HepG2 (cell line): Measurements from ENCODE around the gene BABAM2. TPM values are rescaled to one million over a fixed set of nuclear protein-coding genes. Genes with fewer than 3 reads are reported as not detected.

Source experiments
- ARNTL ChIP-seq: sonication (generic); formaldehyde crosslinking; IDR thresholded peaks from 2 replicates; pipeline ENCODE4 v1.4.0; 2020; ENCODE audit warnings: mild to moderate bottlenecking, missing genetic modification reagents
- CSRNP2 ChIP-seq: sonication (generic); formaldehyde crosslinking; conservative IDR thresholded peaks from 2 replicates; pipeline ENCODE4 v1.8.0; 2022; ENCODE audit warnings: low read depth, missing genetic modification reagents
- GZF1 ChIP-seq: sonication (generic); formaldehyde crosslinking; IDR thresholded peaks from 2 replicates; pipeline ENCODE4 v1.5.1; 2020; ENCODE audit warnings: mild to moderate bottlenecking, missing genetic modification reagents
- NFYC ChIP-seq: IDR thresholded peaks from 2 replicates; pipeline ENCODE4 v1.6.1; 2016; ENCODE audit warnings: missing genetic modification reagents, missing compliant biosample characterization
- POLR2AphosphoS5 ChIP-seq: IDR thresholded peaks from 2 replicates; pipeline ENCODE4 v1.6.1; 2012; ENCODE audit warnings: low read depth, low read length
- ZNF275 ChIP-seq: sonication (generic); formaldehyde crosslinking; IDR thresholded peaks from 2 replicates; pipeline ENCODE4 v1.8.0; 2022; ENCODE audit warnings: missing genetic modification reagents, mild to moderate bottlenecking, inconsistent platforms, borderline replicate concordance
- ZNF34 ChIP-seq: sonication (generic); formaldehyde crosslinking; IDR thresholded peaks from 2 replicates; pipeline ENCODE4 v1.4.0; 2020; ENCODE audit warnings: mild to moderate bottlenecking, missing genetic modification reagents, borderline replicate concordance
- ZNF367 ChIP-seq: sonication (generic); formaldehyde crosslinking; IDR thresholded peaks from 2 replicates; pipeline ENCODE4 v1.4.0; 2020; ENCODE audit warnings: missing genetic modification reagents, borderline replicate concordance
- polyA plus RNA-seq, 8 experiments: library from polyadenylated mRNA; depleted of rRNA in 3 of 8; stranded (reverse) in 7 of 8; unstranded in 1 of 8; fragments of >200 nt; fragmentation: Illumina TruSeq in 4 of 8; extraction: Trizol in 4 of 8; gene quantifications; 2 replicates each; pipeline versions ENCODE4 v1.2.1 to v1.2.3, GENCODE V29; 2011 to 2016; ENCODE audit warnings: low read depth in 4 of 8, missing spikeins in 1 of 8, mixed read lengths in 1 of 8; ENCODE audit not compliant: insufficient read depth in 1 of 8
- total RNA-seq, 5 experiments: library from RNA; depleted of rRNA; stranded (reverse); fragments of >200 nt; fragmentation: Illumina TruSeq; extraction: Trizol; gene quantifications; 2 replicates each; pipeline ENCODE4 v1.2.3, GENCODE V29; 2016; ENCODE audit warnings: low read depth in 1 of 5
- TF ChIP-seq, protein P1 (sequence below): sonication (generic); formaldehyde crosslinking; IDR thresholded peaks from 2 replicates; pipeline ENCODE4 v1.4.0; 2020; ENCODE audit warnings: mild to moderate bottlenecking, missing genetic modification reagents
- TF ChIP-seq, protein P2 (sequence below): sonication (generic); formaldehyde crosslinking; IDR thresholded peaks from 2 replicates; pipeline ENCODE4 v1.4.0; 2020; ENCODE audit warnings: missing genetic modification reagents

BABAM2 gene
- total and polyA plus RNA-seq, 2 of the 13 experiments (the other 11 are each of a cell fraction or from before 2014, with no cell fraction given), result 24.9 to 28.0 TPM

DNA sequence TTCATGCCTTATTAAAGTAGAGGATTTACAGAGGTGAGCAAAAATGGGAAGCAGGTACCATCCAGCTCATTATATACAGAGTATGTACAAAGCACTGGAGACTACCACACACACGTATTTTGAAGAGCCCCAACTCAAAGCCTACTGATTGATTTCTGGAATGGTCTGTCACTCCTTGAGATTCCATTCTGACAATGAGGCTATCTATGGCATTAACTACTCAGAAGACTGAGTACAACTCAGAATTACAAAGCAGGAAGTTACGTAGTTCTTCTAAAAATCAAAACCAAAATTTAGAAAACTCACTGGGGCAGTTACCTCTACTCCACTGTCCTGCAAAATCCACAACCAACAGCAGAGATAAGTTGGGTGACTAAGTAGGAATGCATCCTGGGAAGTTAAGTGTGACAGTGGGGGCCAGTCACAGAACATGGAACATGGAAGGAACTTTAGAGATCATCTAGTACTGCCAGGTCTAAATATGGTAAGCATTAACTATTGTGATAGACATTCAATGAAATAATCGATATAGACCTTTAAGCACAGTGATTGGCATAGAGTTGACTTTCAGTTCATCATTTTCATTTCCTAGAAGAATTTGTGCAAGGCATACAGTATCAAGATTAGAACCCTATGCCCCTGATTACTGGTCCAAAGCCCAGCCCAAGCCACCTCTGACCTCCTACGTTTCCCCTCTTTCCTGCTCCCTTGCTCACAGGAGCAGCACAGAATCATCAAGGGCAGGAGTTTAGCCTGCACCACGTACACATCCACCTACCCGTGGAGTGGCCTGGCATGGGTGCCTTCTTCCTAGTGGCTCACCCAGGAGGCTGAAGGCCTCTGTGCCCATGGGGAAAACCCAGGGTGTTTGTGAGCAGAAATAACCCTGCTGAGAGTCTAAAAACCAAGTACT lies 422.0 kb downstream of the BABAM2 start (continued):
- TF ChIP-seq, protein P1, sequence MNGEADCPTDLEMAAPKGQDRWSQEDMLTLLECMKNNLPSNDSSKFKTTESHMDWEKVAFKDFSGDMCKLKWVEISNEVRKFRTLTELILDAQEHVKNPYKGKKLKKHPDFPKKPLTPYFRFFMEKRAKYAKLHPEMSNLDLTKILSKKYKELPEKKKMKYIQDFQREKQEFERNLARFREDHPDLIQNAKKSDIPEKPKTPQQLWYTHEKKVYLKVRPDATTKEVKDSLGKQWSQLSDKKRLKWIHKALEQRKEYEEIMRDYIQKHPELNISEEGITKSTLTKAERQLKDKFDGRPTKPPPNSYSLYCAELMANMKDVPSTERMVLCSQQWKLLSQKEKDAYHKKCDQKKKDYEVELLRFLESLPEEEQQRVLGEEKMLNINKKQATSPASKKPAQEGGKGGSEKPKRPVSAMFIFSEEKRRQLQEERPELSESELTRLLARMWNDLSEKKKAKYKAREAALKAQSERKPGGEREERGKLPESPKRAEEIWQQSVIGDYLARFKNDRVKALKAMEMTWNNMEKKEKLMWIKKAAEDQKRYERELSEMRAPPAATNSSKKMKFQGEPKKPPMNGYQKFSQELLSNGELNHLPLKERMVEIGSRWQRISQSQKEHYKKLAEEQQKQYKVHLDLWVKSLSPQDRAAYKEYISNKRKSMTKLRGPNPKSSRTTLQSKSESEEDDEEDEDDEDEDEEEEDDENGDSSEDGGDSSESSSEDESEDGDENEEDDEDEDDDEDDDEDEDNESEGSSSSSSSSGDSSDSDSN (CRISPR knock-in tag), result no peak
- TF ChIP-seq POLR2AphosphoS5, result no peak
- TF ChIP-seq ZNF367 (CRISPR knock-in tag), result no peak
- TF ChIP-seq, protein P2, sequence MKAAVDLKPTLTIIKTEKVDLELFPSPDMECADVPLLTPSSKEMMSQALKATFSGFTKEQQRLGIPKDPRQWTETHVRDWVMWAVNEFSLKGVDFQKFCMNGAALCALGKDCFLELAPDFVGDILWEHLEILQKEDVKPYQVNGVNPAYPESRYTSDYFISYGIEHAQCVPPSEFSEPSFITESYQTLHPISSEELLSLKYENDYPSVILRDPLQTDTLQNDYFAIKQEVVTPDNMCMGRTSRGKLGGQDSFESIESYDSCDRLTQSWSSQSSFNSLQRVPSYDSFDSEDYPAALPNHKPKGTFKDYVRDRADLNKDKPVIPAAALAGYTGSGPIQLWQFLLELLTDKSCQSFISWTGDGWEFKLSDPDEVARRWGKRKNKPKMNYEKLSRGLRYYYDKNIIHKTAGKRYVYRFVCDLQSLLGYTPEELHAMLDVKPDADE (CRISPR knock-in tag), result no peak
- no peak for TF ChIP-seq CSRNP2 (CRISPR knock-in tag)
- no peak for TF ChIP-seq GZF1 (CRISPR knock-in tag)
- no peak for TF ChIP-seq ZNF275 (CRISPR knock-in tag)
- no peak for TF ChIP-seq ARNTL (CRISPR knock-in tag)
- TF ChIP-seq ZNF34 (CRISPR knock-in tag), result no peak
- TF ChIP-seq NFYC (CRISPR knock-in tag), result no peak
